IMR-90 (cell line): Measurements from ENCODE around the gene NOX4. TPM values are rescaled to one million over a fixed set of nuclear protein-coding genes. Genes with fewer than 3 reads are reported as not detected.
A peak's percentile ranks its signal among the peaks of the same experiment; 100 is the strongest.

Experiments
- ATAC-seq: fragments of 200-7000 bp; cut with Tn5 transposase; 2 replicates; pipeline ENCODE4 v1.9.1; 2020; ENCODE audit warnings: low read depth, mild to moderate bottlenecking, moderate library complexity
- BruUV-seq: library from RNA; stranded (reverse); fragments of 400-500 nt; replicated peaks from 2 replicates; lab custom pipeline; 2021; lab: Mats Ljungman, UMichigan
- CTCF ChIA-PET: fragments of 300-600 bp; formaldehyde crosslinking; extraction: SDS; loops from one replicate; lab custom pipeline; 2021; ENCODE audit warnings: antibody characterized with exemption; lab: Yijun Ruan, JAX
- POLR2A ChIA-PET: fragments of 300-600 bp; sonication (Branson Sonifier 250); formaldehyde crosslinking; loops from one replicate; lab custom pipeline; 2022; ENCODE audit warnings: antibody characterized with exemption; ENCODE audit not compliant: unreplicated experiment; lab: Charles Lee
- DNase-seq: peaks from one replicate; pipeline ENCODE4 v3.0.0; 2013
- H2AFZ ChIP-seq: replicated peaks from 2 replicates; pipeline ENCODE3; 2013; ENCODE audit warnings: low read length, mild to moderate bottlenecking; ENCODE audit not compliant: poor library complexity
- H2AK5ac ChIP-seq: 2 replicates; pipeline ENCODE4 v1.6.1; 2013; ENCODE audit warnings: low read depth, low read length, inconsistent platforms
- H2AK9ac ChIP-seq: replicated peaks from 2 replicates; pipeline ENCODE3; 2013; ENCODE audit warnings: mild to moderate bottlenecking, low read depth, low read length, moderate library complexity; ENCODE audit not compliant: poor library complexity
- H2BK120ac ChIP-seq: 2 replicates; pipeline ENCODE4 v1.6.1; 2013; ENCODE audit warnings: low read depth, low read length, inconsistent platforms
- H2BK15ac ChIP-seq: 3 replicates; pipeline ENCODE4 v1.6.1; 2013; ENCODE audit warnings: low read depth, low read length, inconsistent platforms
- H2BK20ac ChIP-seq: 2 replicates; pipeline ENCODE4 v1.6.1; 2013; ENCODE audit warnings: low read depth, mild to moderate bottlenecking, inconsistent platforms, low read length, moderate library complexity
- H2BK5ac ChIP-seq: 2 replicates; pipeline ENCODE4 v1.6.1; 2013; ENCODE audit warnings: mild to moderate bottlenecking, low read depth, low read length, inconsistent platforms; ENCODE audit not compliant: poor library complexity, severe bottlenecking
- H3K14ac ChIP-seq: replicated peaks from 2 replicates; pipeline ENCODE4 v1.6.1; 2013; ENCODE audit warnings: low read depth, low read length, inconsistent platforms
- H3K18ac ChIP-seq: 2 replicates; pipeline ENCODE4 v1.6.1; 2013; ENCODE audit warnings: low read depth, low read length, control low read depth
- H3K23ac ChIP-seq: 2 replicates; pipeline ENCODE4 v1.6.1; 2013; ENCODE audit warnings: low read depth, low read length, inconsistent platforms
- H3K27ac ChIP-seq: 2 replicates; pipeline ENCODE4 v1.5.1; 2013; ENCODE audit warnings: mild to moderate bottlenecking, control low read depth, low read length; ENCODE audit not compliant: insufficient read depth
- H3K27me3 ChIP-seq: 2 replicates; pipeline ENCODE4 v1.6.1; 2013; ENCODE audit warnings: low read length; ENCODE audit not compliant: control insufficient read depth, insufficient read depth
- H3K36me3 ChIP-seq: 2 replicates; pipeline ENCODE4 v1.6.1; 2013; ENCODE audit warnings: low read length, mixed read lengths; ENCODE audit not compliant: control insufficient read depth, insufficient read depth
- H3K4ac ChIP-seq: 2 replicates; pipeline ENCODE4 v1.6.1; 2013; ENCODE audit warnings: low read depth, low read length, inconsistent platforms
- H3K4me1 ChIP-seq: 2 replicates; pipeline ENCODE4 v1.6.1; 2013; ENCODE audit warnings: low read length, mixed read lengths; ENCODE audit not compliant: control insufficient read depth, insufficient read depth
- H3K4me2 ChIP-seq: 2 replicates; pipeline ENCODE4 v1.6.1; 2013; ENCODE audit warnings: low read depth, mild to moderate bottlenecking, control low read depth, low read length, moderate library complexity
- H3K4me3 ChIP-seq: 2 replicates; pipeline ENCODE4 v1.5.1; 2013; ENCODE audit warnings: low read depth, mild to moderate bottlenecking, control low read depth, low read length, moderate library complexity; ENCODE audit not compliant: insufficient read depth
- H3K56ac ChIP-seq: 2 replicates; pipeline ENCODE4 v1.6.1; 2013; ENCODE audit warnings: low read length, inconsistent platforms; ENCODE audit not compliant: insufficient read depth; ENCODE audit errors: extremely low read depth
- H3K79me1 ChIP-seq, 2 experiments: 2 replicates each; pipeline ENCODE4 v1.6.1; 2013; ENCODE audit warnings: low read length in 2 of 2, inconsistent platforms in 1 of 2, low read depth in 1 of 2
- H3K9ac ChIP-seq: 2 replicates; pipeline ENCODE4 v1.6.1; 2013; ENCODE audit warnings: low read depth, low read length, control low read depth
- H3K9me1 ChIP-seq: 2 replicates; pipeline ENCODE4 v1.6.1; 2013; ENCODE audit warnings: low read length, inconsistent platforms; ENCODE audit not compliant: insufficient read depth
- H3K9me3 ChIP-seq: 2 replicates; pipeline ENCODE4 v1.6.1; 2013; ENCODE audit warnings: low read length; ENCODE audit not compliant: control insufficient read depth, insufficient read depth
- H4K20me1 ChIP-seq: 2 replicates; pipeline ENCODE4 v1.6.1; 2013; ENCODE audit warnings: low read length, inconsistent platforms; ENCODE audit not compliant: insufficient read depth
- H4K5ac ChIP-seq: 2 replicates; pipeline ENCODE4 v1.6.1; 2013; ENCODE audit warnings: mild to moderate bottlenecking, low read depth, low read length, control low read depth
- H4K8ac ChIP-seq, 2 experiments: 2 replicates each; pipeline ENCODE4 v1.6.1; 2013; ENCODE audit warnings: low read depth in 2 of 2, low read length in 2 of 2, control low read depth in 1 of 2, inconsistent platforms in 1 of 2
- H4K91ac ChIP-seq: 2 replicates; pipeline ENCODE4 v1.6.1; 2013; ENCODE audit warnings: low read depth, low read length, inconsistent platforms; ENCODE audit not compliant: insufficient read depth
- CEBPB ChIP-seq: IDR thresholded peaks from 2 replicates; pipeline ENCODE4 v1.6.1; 2012; ENCODE audit warnings: low read depth, low read length, improper control_type of control experiment
- CTCF ChIP-seq: conservative IDR thresholded peaks from 2 replicates; pipeline ENCODE4 v1.5.1; 2012; ENCODE audit warnings: mild to moderate bottlenecking, low read depth, low read length, improper control_type of control experiment
- FOS ChIP-seq: fragments of 150-350 bp; IDR thresholded peaks from 2 replicates; pipeline ENCODE4 v1.6.1; 2016; ENCODE audit warnings: low read depth, low read length
- MAZ ChIP-seq: IDR thresholded peaks from 2 replicates; pipeline ENCODE4 v1.6.1; 2012; ENCODE audit warnings: low read depth, mild to moderate bottlenecking, low read length, improper control_type of control experiment, moderate library complexity, borderline replicate concordance
- NFE2L2 ChIP-seq: fragments of 150-350 bp; IDR thresholded peaks from 2 replicates; pipeline ENCODE4 v1.6.1; 2016; ENCODE audit warnings: low read depth, mild to moderate bottlenecking, low read length
- POLR2A ChIP-seq: IDR thresholded peaks from 2 replicates; pipeline ENCODE4 v1.6.1; 2012; ENCODE audit warnings: mild to moderate bottlenecking, low read depth, low read length
- RAD21 ChIP-seq: IDR thresholded peaks from 2 replicates; pipeline ENCODE4 v1.6.1; 2012; ENCODE audit warnings: low read length, improper control_type of control experiment
- RCOR1 ChIP-seq: IDR thresholded peaks from 2 replicates; pipeline ENCODE4 v1.6.1; 2012; ENCODE audit warnings: mild to moderate bottlenecking, low read length, improper control_type of control experiment; ENCODE audit not compliant: insufficient replicate concordance
- RFX5 ChIP-seq: IDR thresholded peaks from 2 replicates; pipeline ENCODE4 v1.8.0; 2012; ENCODE audit warnings: low read depth, mild to moderate bottlenecking, low read length, moderate library complexity
- SMC3 ChIP-seq: fragments of 150-350 bp; IDR thresholded peaks from 2 replicates; pipeline ENCODE4 v1.6.1; 2016; ENCODE audit warnings: low read depth, mild to moderate bottlenecking, antibody characterized with exemption, low read length, moderate library complexity
- USF2 ChIP-seq: fragments of 150-350 bp; IDR thresholded peaks from 2 replicates; pipeline ENCODE4 v1.6.1; 2017; ENCODE audit warnings: mild to moderate bottlenecking, antibody characterized with exemption, low read length, low read depth
- WGBS, 2 experiments: methylation state at CpG; one replicate each; pipeline versions ENCODE4 v1.1.5 to v1.1.7; 2013; ENCODE audit warnings: missing lambda C conversion rate in 2 of 2; ENCODE audit not compliant: insufficient read length in 1 of 2; ENCODE audit errors: extremely low coverage in 2 of 2; 5-methylcytosine and 5-hydroxymethylcytosine counted together
- dilution Hi-C: fragments of 300-500 bp; cut with HindIII; formaldehyde crosslinking; loops from one replicate; pipeline ENCODE4 v1.14.3; 2018; ENCODE audit warnings: low sequenced_read_pairs; ENCODE audit not compliant: unreplicated experiment
- in situ Hi-C: fragments of 300-500 bp; cut with MboI; formaldehyde crosslinking; loops from 3 replicates; pipeline ENCODE4 v1.14.3; 2019; ENCODE audit warnings: low sequenced_read_pairs, inconsistent platforms, mixed read lengths
- intact Hi-C: fragments of 100-400 bp; cut with micrococcal nuclease; formaldehyde crosslinking; loops from 2 replicates; pipeline ENCODE4 v1.10.0; 2022
- polyA plus RNA-seq, 3 experiments: library from polyadenylated mRNA; depleted of rRNA; stranded (reverse); fragments of >200 nt; gene quantifications; 2 replicates each; pipeline ENCODE4 v1.2.3, GENCODE V29; 2012; ENCODE audit warnings: low replicate concordance in 1 of 3
- total RNA-seq: library from RNA; depleted of rRNA; stranded (reverse); fragments of >200 nt; gene quantifications from 2 replicates; pipeline ENCODE4 v1.2.3, GENCODE V29; 2012

The NOX4 gene
- total and polyA plus RNA-seq, 2 of the 4 experiments (the other 2 are of a cell fraction): 4.7 to 11.7 TPM

- DNase-seq (no peak), ATAC-seq (no peak)
- H3K56ac ChIP-seq: no peak overlapping the region
- no peaks in the 10 kb centered on the region for H3K79me1 ChIP-seq
- H4K5ac ChIP-seq: no peak overlapping the region; the same call in 1 of the 2 replicates
- H4K20me1 ChIP-seq: no peaks in the 10 kb centered on the region
- TF ChIP-seq CEBPB (no peak), SMC3 (no peak), RFX5 (no peak), NFE2L2 (no peak), MAZ (no peak), CTCF (no peak), USF2 (no peak), FOS (no peak), POLR2A (no peak), RAD21 (no peak), RCOR1 (no peak)
- no peak overlapping the region for H4K8ac ChIP-seq
- no peak overlapping the region; the same call in 1 of the 2 replicates for H3K18ac ChIP-seq
- no peak overlapping the region for H3K14ac ChIP-seq
- no peak overlapping the region for H4K91ac ChIP-seq
- H3K9me3 ChIP-seq: no peaks in the 10 kb centered on the region
- no peak overlapping the region for H2AK5ac ChIP-seq
- H3K4me2 ChIP-seq: peak overlapping the region; percentile 40; the same call in 1 of the 2 replicates
- no peak overlapping the region for H2BK20ac ChIP-seq
- no peaks in the 10 kb centered on the region for H3K27me3 ChIP-seq
- H2BK5ac ChIP-seq: no peak overlapping the region
- no peak overlapping the region for H3K23ac ChIP-seq
- H2AFZ ChIP-seq: no peak overlapping the region
- no peak overlapping the region for H3K4me3 ChIP-seq
- intact Hi-C loops: no loop called here
- no peak overlapping the region for H3K27ac ChIP-seq
- H3K36me3 ChIP-seq: no peaks in the 10 kb centered on the region
- H2BK15ac ChIP-seq: no peak overlapping the region
- BruUV-seq: no TSS peak
- H3K9ac ChIP-seq: no peak overlapping the region; the same call in 1 of the 2 replicates
- dilution Hi-C loops: no loop called here
- ChIA-PET POLR2A (no interaction called here), CTCF (no interaction called here)
- H3K9me1 ChIP-seq: no peaks in the 10 kb centered on the region; the same call in 1 of the 2 replicates
- no peak overlapping the region for H2BK120ac ChIP-seq
- H3K4ac ChIP-seq: no peak overlapping the region
- no CpG with 5 or more reads among the region's 4 CpGs for WGBS, 2 experiments
- no peak overlapping the region for H2AK9ac ChIP-seq
- in situ Hi-C loops: no loop called here
- no peaks in the 10 kb centered on the region for H3K4me1 ChIP-seq
These were observed 44.0 kb upstream of the NOX4 start for GRCh38 chr11:89535221-89535620.
